Epithelial cell of proximal tubule (primary cell): ENCODE measurements around the gene PDXK. TPM values are rescaled to one million over a fixed set of nuclear protein-coding genes. Genes with fewer than 3 reads are reported as not detected.

Experiments
- DNase-seq: peaks from one replicate; pipeline ENCODE4 v3.0.0-alpha.2; 2011; ENCODE audit warnings: low read depth
- H3K4me3 ChIP-seq: 2 replicates; pipeline ENCODE4 v1.5.1; 2011; ENCODE audit warnings: low read depth, mild to moderate bottlenecking, low read length
- total RNA-seq: library from RNA; depleted of rRNA; stranded (reverse); fragments of >200 nt; gene quantifications from 2 replicates; pipeline ENCODE4 v1.2.3, GENCODE V29; 2015
- TF ChIP-seq, protein P1 (sequence below): conservative IDR thresholded peaks from 2 replicates; pipeline ENCODE4 v1.5.1; 2012; ENCODE audit warnings: low read depth, mild to moderate bottlenecking, low read length

PDXK gene
- total RNA-seq, 1 donor from 2014 or later = 130 TPM

GRCh38 chr21:43778469-43779335, 59.8 kb downstream of the PDXK start:
- TF ChIP-seq, protein P1, sequence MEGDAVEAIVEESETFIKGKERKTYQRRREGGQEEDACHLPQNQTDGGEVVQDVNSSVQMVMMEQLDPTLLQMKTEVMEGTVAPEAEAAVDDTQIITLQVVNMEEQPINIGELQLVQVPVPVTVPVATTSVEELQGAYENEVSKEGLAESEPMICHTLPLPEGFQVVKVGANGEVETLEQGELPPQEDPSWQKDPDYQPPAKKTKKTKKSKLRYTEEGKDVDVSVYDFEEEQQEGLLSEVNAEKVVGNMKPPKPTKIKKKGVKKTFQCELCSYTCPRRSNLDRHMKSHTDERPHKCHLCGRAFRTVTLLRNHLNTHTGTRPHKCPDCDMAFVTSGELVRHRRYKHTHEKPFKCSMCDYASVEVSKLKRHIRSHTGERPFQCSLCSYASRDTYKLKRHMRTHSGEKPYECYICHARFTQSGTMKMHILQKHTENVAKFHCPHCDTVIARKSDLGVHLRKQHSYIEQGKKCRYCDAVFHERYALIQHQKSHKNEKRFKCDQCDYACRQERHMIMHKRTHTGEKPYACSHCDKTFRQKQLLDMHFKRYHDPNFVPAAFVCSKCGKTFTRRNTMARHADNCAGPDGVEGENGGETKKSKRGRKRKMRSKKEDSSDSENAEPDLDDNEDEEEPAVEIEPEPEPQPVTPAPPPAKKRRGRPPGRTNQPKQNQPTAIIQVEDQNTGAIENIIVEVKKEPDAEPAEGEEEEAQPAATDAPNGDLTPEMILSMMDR = no peak
- no peak for DNase-seq
- H3K4me3 ChIP-seq = no peak overlapping the region

DNA sequence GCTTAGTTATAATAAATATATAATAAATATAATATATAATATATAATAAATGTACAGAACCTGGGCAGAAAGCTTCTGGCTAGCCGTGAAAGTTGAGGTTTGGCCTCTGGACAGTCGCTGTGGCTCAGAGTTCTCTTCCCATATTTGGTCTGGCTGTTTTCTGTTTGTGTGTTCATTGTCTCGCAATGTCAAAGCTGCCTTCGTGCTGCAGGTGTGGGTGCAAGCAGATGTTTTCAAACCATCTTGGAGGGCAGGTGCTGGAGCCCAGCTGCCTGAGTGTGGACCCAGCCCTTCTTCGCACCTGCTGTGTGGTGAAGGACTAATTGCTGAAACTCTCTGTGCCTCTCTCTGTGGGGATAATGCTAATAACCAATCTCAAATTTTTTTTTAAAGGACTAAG, 60.7 kb downstream of the PDXK start:
- H3K4me3 ChIP-seq = no peak overlapping the region
- DNase-seq = no peak
- TF ChIP-seq, protein P1 = no peak

DNA sequence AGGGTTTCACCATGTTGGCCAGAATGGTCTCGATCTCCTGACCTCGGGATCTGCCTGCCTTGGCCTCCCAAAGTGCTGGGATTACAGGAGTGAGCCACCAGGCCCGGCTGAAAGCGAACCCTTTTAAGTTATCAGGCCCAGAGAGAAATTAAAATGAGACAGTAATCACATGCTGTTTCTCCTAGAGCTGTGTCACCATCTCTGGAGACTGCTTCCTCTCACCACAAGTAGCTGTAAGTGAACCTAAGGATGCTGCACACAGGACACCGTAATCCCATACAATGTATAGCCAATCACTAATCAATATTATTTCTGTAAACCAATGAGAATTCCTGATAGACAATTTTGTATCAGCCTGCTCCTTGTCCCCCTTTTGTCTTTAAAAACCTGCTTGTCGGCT, 62.9 kb downstream of the PDXK start:
- TF ChIP-seq, protein P1 = no peak
- H3K4me3 ChIP-seq = no peak overlapping the region
- no peak for DNase-seq

- TF ChIP-seq, protein P1 = no peak
- no peak overlapping the region for H3K4me3 ChIP-seq
- DNase-seq = peak; percentile 27
Observed at GRCh38 chr21:43782431-43783097, 63.6 kb downstream of the PDXK start.

GRCh38 chr21:43783098-43783700, 64.3 kb downstream of the PDXK start:
- TF ChIP-seq, protein P1 = no peak
- H3K4me3 ChIP-seq = no peak overlapping the region
- DNase-seq = no peak

- H3K4me3 ChIP-seq = no peak overlapping the region
- TF ChIP-seq, protein P1 = no peak
- DNase-seq = no peak
Observed at GRCh38 chr21:43785134-43785533, 66.2 kb downstream of the PDXK start.
